ENCODE results near the gene TSPAN18.

TSPAN18 gene

GRCh38 chr11:44737245-44738085 is 10.7 kb downstream of the TSPAN18 start:
- DNase-seq (ENCODE audit: low read depth in 2 of 2, low spot score in 1 of 2) = no peak

- no peak for DNase-seq (ENCODE audit: low read depth in 2 of 2, low spot score in 1 of 2)
Measured at GRCh38 chr11:44738791-44739190, 12.0 kb downstream of the TSPAN18 start.

- no peak for DNase-seq (ENCODE audit: low read depth in 2 of 2, low spot score in 1 of 2)
Measured at GRCh38 chr11:44740967-44741366, 14.2 kb downstream of the TSPAN18 start.

- DNase-seq (ENCODE audit: low read depth in 2 of 2, low spot score in 1 of 2) = no peak
Measured at GRCh38 chr11:44741976-44742375, 15.2 kb downstream of the TSPAN18 start.

- no peak for DNase-seq (ENCODE audit: low read depth in 2 of 2, low spot score in 1 of 2)
Measured at GRCh38 chr11:44742508-44743246, 15.9 kb downstream of the TSPAN18 start.

- no peak for DNase-seq (ENCODE audit: low read depth in 2 of 2, low spot score in 1 of 2)
Measured at GRCh38 chr11:44743326-44743725, 16.6 kb downstream of the TSPAN18 start.

- no peak for DNase-seq (ENCODE audit: low read depth in 2 of 2, low spot score in 1 of 2)
Measured at GRCh38 chr11:44743959-44744557, 17.3 kb downstream of the TSPAN18 start.

- DNase-seq (ENCODE audit: low read depth in 2 of 2, low spot score in 1 of 2) = no peak
Measured at GRCh38 chr11:44746894-44747293, 20.1 kb downstream of the TSPAN18 start.

- DNase-seq (ENCODE audit: low read depth in 2 of 2, low spot score in 1 of 2) = no peak
Measured at GRCh38 chr11:44747316-44747715, 20.6 kb downstream of the TSPAN18 start.

- DNase-seq (ENCODE audit: low read depth in 2 of 2, low spot score in 1 of 2) = no peak
Measured at GRCh38 chr11:44747836-44748235, 21.1 kb downstream of the TSPAN18 start.

- DNase-seq (ENCODE audit: low read depth in 2 of 2, low spot score in 1 of 2) = no peak
Measured at GRCh38 chr11:44748606-44749005, 21.8 kb downstream of the TSPAN18 start.

GRCh38 chr11:44749189-44749588 is 22.4 kb downstream of the TSPAN18 start:
- DNase-seq (ENCODE audit: low read depth in 2 of 2, low spot score in 1 of 2) = no peak

GRCh38 chr11:44750551-44751465 is 24.0 kb downstream of the TSPAN18 start:
- DNase-seq (ENCODE audit: low read depth in 2 of 2, low spot score in 1 of 2) = no peak

GRCh38 chr11:44752300-44752699 is 25.5 kb downstream of the TSPAN18 start:
- no peak for DNase-seq (ENCODE audit: low read depth in 2 of 2, low spot score in 1 of 2)

GRCh38 chr11:44752713-44753112 is 26.0 kb downstream of the TSPAN18 start:
- DNase-seq (ENCODE audit: low read depth in 2 of 2, low spot score in 1 of 2) = no peak

GRCh38 chr11:44753961-44754645 is 27.3 kb downstream of the TSPAN18 start:
- no peak for DNase-seq (ENCODE audit: low read depth in 2 of 2, low spot score in 1 of 2)

GRCh38 chr11:44754876-44755555 is 28.3 kb downstream of the TSPAN18 start:
- DNase-seq (ENCODE audit: low read depth in 2 of 2, low spot score in 1 of 2) = no peak

GRCh38 chr11:44755556-44756523 is 29.1 kb downstream of the TSPAN18 start:
- DNase-seq (ENCODE audit: low read depth in 2 of 2, low spot score in 1 of 2) = no peak

GRCh38 chr11:44758983-44759382 is 32.2 kb downstream of the TSPAN18 start:
- no peak for DNase-seq (ENCODE audit: low read depth in 2 of 2, low spot score in 1 of 2)

Data from stimulated activated CD8-positive, alpha-beta memory T cell treated with anti-CD3 and anti-CD28 coated beads, Interleukin-4, amount 100 ng/mL, for 4 hours (primary cell).